Activated CD8-positive, alpha-beta memory T cell treated with anti-CD3 and anti-CD28 coated beads for 4 hours (primary cell): Measurements from ENCODE around the gene RIPPLY3.
A peak's percentile ranks its signal among the peaks of the same experiment; 100 is the strongest.
"Not testable (repeated sequence)": the region's sequence is repeated elsewhere in the genome, so short reads cannot be mapped to it uniquely, and the experiment has no call there.

Source experiments
- DNase-seq, 2 donors: peaks; one replicate each; pipeline ENCODE4 v3.0.0-alpha.2; 2020; ENCODE audit warnings: low read depth in 2 of 2

The RIPPLY3 gene

DNA sequence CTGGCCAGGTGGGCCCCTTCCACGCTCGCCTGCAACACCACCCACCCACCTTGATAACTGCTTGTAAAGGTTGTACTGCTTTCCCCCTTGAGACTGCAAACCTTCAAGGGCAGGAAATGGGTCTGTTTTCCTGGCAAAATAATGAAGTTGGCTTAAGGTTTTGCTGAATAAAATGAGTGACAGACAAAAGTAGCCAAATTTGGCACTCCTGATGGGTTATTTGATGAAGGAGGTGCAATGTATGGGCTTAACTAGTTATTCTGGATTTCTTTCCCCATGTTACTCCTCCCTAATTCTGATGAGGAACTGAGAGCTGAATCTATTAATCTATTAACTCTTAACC, 25.5 kb upstream of the RIPPLY3 start:
- DNase-seq, result no peak

- DNase-seq, result no peak
These were observed 24.4 kb upstream of the RIPPLY3 start for GRCh38 chr21:36981977-36982700.

GRCh38 chr21:36985751-36986594, 20.5 kb upstream of the RIPPLY3 start:
- DNase-seq, result no peak

DNA sequence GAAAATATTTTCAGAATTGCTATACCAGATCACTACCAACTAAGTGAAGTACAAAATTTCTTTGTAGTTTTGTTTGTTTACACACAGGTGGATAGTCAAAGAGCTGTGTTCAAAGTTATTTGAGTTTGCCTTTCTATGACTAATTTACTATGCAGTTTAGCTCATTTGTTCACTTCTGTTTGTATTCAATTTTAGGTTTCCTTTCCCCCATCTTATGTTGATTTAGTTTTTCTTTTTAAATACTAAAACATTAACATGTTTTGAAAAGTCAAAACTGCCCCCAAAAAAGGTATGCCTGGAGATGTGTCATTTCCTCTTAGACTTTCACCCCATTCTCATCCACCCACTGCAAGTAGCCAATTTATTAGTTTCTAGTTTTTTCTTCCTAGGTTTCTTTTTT, 18.7 kb upstream of the RIPPLY3 start:
- DNase-seq, result no peak

GRCh38 chr21:36988536-36988935, 18.0 kb upstream of the RIPPLY3 start:
- DNase-seq, result no peak

DNA sequence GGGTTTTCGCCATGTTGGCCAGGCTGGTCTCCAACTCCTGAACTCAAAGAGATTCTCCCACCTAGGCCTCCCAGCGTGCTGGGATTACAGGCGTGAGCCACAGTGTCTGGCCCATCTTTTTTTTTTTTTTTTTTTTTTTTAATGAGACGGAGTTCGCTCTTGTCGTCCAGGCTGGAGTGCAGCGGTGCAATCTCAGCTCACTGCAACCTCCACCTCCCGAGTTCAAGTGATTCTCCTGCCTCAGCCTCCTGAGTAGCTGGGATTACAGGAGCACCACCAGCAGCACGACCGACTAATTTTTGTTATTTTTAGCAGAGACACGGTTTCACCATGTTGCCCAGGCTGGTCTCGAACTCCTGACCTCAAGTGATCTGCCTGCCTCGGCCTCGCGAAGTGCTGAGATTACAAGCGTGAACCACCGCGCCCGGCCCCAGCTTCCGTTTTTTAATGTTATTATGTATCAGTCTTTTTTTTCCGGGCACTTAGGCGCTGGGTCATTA, 17.3 kb upstream of the RIPPLY3 start:
- DNase-seq, result not testable (repeated sequence)

DNA sequence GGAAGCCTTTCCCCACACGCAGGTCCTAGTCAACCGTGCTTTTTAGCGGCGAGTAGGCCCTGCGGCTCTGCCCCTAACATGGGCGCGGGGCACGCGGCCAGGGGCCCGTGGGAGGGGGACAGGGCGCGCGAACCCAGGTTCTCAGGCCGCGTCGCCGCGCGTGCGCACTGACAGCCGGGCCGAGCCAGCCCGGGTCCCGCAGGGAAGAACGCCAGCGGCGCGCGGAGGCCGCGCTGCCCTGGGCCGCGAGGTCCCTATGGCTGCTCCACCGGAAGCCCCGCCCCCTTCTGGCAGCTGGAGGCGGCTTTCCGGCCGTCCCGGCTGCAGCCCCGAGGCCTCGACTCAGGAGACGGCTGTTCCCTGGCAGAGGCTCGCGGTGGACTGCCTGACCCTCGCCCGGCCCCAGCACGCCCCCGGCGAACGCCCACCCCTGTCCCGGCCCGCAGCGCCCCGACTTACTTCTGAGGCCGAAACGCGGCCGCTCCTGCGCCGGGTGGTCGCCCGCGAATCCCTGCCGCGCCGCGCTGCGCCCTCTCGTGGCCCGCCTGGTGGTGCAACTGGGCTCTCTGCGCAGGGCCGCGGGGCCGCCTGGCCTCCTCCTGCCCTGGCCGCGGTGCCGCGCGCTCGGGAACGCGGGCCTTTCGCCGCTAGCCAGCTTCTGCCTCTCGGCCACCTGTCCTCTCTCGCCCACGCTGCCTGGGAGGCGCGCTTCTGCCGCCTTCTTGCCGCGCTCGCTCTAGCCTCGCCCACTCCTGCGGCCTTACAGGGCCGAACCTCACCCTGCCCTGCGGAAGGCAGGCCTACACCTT, 16.6 kb upstream of the RIPPLY3 start:
- peak; percentile 71 to 74 for DNase-seq

- no peak for DNase-seq
These were observed 15.8 kb upstream of the RIPPLY3 start for GRCh38 chr21:36990508-36991205.

DNA sequence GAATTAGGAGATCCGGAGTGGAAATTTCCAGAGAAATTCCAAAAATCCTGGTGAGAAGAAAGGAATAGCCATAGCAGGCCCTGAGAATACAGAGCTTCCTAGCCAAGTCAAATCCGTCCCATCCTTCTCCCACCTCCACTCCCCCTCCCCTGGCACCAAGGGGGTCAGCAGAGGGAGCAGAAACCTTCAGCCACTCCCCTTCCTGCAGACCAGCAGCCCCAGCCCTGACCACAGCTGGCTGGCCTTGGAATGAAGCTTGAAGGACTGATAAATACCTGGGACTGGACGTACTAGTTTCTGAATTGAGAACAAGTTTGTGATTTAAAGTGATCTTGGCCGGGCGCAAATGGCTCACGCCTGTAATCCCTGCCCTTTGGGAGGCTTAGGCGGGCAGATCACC, 13.8 kb upstream of the RIPPLY3 start:
- no peak for DNase-seq

DNA sequence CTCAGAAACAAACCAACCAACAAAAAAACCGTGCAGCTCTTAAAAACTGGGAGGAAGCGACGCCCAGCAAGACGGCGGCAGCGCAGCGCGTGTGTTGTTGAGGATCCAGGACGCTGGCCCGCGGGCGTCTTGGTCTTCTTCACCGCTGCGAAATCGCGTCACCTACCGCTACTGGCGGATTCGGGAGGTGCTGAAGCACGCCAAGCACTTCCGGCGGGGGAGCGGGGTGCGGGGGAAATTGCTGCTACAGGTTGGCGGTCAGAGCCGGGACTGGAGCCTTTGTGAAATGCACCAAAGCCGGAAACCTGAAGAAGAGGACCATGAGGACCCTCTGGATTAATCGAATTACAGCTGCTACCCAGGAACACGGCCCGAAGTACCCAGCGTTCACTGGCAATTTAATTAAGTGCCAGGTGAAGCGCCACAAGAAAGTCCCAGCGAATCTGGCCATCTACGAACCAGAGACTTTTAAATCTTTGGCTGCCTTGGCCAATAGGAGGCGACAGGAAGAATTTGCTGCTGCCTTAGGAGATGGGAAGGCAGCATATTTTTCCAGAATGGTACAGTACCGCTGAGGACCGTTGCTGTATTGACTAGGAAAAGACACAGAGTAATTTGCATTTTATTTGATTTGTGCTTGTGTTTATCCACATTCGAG, 11.9 kb upstream of the RIPPLY3 start:
- DNase-seq, result no peak

- not testable (repeated sequence) for DNase-seq
These were observed 11.2 kb upstream of the RIPPLY3 start for GRCh38 chr21:36995285-36995684.

DNA sequence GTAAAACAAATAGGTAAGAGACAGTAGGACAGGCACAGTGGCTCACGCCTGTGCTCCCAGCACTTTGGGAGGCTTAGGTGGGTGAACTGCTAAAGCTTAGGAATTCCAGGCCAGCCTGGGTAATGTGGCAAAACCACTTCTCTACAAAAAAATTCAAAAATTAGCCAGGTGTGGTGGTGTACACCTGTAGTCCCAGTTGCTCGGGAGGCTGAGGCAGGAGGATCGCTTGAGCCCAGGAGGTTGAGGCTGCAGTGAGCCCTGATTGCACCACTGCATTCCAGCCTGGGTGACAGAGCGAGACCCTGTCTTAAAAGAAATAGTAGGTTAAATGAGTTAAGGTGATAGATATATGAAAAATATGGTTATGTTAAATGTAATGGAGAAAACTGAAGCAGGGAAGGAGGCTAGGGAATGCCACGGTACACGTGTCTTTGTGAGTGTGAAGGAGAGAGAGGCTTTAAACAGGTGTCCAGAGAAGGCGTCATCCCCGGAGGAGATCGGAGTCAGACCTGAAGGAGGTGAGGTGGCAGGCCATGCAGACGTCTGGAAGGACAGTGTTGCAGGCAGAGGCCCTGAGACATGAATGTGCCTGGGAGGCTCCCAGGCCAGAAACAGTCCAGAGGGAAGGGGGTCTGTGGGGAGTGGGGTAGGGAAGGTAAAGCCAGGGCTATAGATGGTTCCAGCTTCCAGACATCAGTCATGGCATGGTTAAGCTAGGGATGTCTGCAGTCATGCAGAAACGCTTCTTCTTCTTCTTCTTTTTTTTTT, 7.2 kb upstream of the RIPPLY3 start:
- DNase-seq, result no peak

DNA sequence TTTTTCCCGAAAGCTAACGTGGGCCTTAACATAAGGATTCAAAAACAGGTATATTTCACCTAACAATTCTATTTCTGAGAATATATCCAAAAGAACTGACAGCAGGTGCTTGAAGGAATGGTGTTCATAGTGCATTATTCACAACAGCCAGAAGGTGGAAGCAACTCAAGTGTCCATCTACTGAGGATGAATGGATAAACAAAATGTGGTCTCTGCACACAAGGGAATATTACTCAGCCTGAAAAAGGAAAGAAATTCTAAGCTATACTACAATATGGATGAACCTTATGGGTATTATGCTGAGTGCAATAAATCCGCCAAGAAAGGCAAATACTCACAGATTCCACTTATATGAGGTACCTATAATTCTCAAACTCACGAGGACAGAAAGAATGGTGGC, 6.1 kb upstream of the RIPPLY3 start:
- no peak for DNase-seq

- no peak for DNase-seq
These were observed 5.1 kb upstream of the RIPPLY3 start for GRCh38 chr21:37001441-37001840.

- DNase-seq, result not testable (repeated sequence)
These were observed 3.7 kb upstream of the RIPPLY3 start for GRCh38 chr21:37002851-37003250.

DNA sequence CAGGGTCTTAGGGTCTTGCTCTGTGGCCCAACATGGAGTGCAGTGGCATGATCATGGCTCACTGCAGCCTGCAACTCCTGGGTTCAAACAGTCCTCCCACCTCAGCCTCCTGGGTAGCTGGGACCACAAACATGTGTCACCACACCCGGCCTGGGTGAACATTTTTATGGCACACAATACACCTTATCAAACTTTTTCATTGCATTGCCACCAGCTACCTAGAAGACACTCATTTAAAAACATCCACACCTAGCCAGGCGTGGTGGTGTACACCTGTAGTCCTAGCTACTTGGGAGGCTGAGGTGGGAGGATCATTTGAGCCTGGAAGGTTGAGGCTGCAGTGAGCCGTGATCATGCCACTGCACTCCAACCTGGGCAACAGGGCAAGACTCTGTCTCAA, 2.6 kb upstream of the RIPPLY3 start:
- not testable (repeated sequence) for DNase-seq

DNA sequence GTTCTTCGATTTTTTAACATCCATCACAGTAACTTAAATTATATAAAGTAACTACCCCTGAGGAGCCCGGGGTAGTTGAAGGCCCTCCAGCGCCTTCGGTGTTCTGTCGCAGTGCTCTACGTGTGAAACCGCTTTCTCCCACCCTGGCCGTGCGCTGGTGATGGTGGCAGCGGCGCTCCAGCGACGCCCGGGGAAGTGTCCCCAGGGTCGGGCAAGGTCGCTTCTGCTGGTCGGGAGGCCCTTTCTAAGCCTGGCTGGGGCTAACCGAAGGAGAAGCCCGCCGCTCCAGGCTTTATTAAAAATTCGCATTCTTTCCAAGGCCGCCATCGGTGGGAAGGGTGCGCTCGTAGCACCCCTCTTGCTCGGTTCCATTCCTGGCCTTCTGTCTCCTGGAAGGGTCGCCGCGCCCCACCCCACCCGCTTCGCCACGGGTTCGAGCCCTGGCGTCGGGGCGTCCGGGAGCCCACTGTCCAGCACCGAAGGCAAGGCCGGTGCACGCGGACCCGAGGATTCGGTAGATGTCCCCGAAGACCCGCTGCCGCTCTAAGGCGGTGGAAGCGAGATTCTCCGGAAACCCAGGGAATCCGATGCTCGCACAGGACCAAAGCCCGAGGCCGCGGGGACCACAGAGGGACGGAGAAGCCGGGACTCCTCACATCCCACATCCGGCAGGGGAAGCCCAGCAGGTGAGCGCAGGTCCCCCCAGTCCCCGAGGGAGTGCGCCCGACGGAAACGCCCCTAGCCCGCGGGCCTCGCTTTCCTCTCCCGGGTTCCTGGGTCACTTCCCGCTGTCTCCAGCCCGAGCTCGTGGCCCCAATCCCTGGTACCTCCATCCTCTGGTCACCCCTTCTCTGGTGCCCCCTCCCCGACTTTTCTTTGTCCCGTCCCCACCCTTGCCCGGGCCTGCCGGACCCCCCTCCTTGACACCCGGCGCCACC, 685 bp upstream of the RIPPLY3 start:
- no peak for DNase-seq

GRCh38 chr21:37008724-37009123, 2.2 kb downstream of the RIPPLY3 start:
- DNase-seq, result no peak

DNA sequence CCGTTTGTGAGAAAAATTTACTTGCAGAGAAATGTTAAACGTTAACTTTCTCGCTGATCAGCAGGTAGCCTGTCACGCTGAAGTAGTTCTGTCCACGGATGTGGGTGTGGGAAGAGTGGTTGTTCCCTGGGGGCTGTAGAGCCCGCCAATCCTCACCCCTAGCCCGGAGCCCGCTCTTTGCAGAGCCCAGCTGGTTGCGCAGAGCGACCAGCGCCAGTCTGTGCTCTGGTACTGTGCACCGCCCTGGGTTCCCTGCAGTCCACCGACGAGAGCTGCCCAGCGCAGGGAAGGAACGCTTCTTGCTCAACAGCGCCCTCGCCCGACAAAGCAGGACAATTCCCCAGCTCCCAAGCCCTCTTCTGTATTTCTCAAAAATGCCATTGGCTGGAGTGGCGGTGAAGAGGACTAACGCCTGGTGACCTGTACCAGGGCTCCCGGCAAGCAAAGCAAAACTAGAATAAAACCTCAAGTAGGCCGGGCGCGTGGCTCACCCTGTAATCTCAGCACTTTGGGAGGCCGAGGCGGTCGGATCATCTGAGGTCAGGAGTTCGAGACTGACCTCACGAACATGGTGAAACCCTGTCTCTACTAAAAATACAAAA, 3.3 kb downstream of the RIPPLY3 start:
- DNase-seq, result peak; percentile 47 to 51
